Thyroid gland (tissue), 4 donors: Measurements from ENCODE around the gene OR7G1. TPM values are rescaled to one million over a fixed set of nuclear protein-coding genes. Genes with fewer than 3 reads are reported as not detected.
A peak's percentile ranks its signal among the peaks of the same experiment; 100 is the strongest.

ENCODE experiments used
- DNase-seq, 2 donors: peaks; one replicate each; pipeline ENCODE4 v3.0.0-alpha.2; 2019
- H3K27ac ChIP-seq, 3 donors: fragments of 200-600 bp; sonication (generic); 1 replicate in 2 of 3; 2 replicates in 1 of 3; pipeline ENCODE4 v1.5.1; 2016 to 2019; ENCODE audit warnings: mild to moderate bottlenecking in 1 of 3, moderate library complexity in 1 of 3
- H3K27me3 ChIP-seq: fragments of 200-600 bp; sonication (generic); one replicate; pipeline ENCODE4 v1.5.1; 2019
- H3K36me3 ChIP-seq, 2 donors: fragments of 200-600 bp; sonication (generic); one replicate each; pipeline ENCODE4 v1.5.1; 2016 to 2019
- H3K4me1 ChIP-seq, 2 donors: fragments of 200-600 bp; sonication (generic); one replicate each; pipeline ENCODE4 v1.5.1; 2017 to 2019
- H3K4me3 ChIP-seq, 3 donors: fragments of 200-600 bp; sonication (generic); replicated peaks in 1 of 3; 1 replicate in 2 of 3; 2 replicates in 1 of 3; pipeline ENCODE4 v1.5.1; 2016; ENCODE audit warnings: mild to moderate bottlenecking in 1 of 3
- H3K9me3 ChIP-seq: fragments of 200-600 bp; sonication (generic); one replicate; pipeline ENCODE4 v1.5.1; 2017
- CTCF ChIP-seq, 6 experiments: fragments of 200-600 bp in 3 of 6; fragments of 450-650 bp in 3 of 6; sonication (generic) in 3 of 6; IDR thresholded peaks; one replicate each; pipeline ENCODE4 v1.5.1; 2016 to 2019; ENCODE audit warnings: antibody characterized with exemption in 6 of 6, mild to moderate bottlenecking in 2 of 6, inconsistent platforms in 1 of 6, moderate library complexity in 1 of 6
- POLR2A ChIP-seq, 2 donors: fragments of 450-650 bp; IDR thresholded peaks; one replicate each; pipeline ENCODE4 v1.6.1; 2017; ENCODE audit warnings: antibody characterized with exemption in 2 of 2, mild to moderate bottlenecking in 2 of 2, moderate library complexity in 1 of 2
- WGBS, 2 donors: methylation state at CpG; one replicate each; pipeline ENCODE4 v1.1.5; 2017; 5-methylcytosine and 5-hydroxymethylcytosine counted together
- intact Hi-C: fragments of 100-400 bp; cut with DNase I; formaldehyde crosslinking; loops from one replicate; pipeline ENCODE4 v1.15.1; 2023
- total RNA-seq, 4 donors: library from RNA; depleted of rRNA; stranded (reverse); fragments of >200 nt; gene quantifications; one replicate each; pipeline ENCODE4 v1.2.3, GENCODE V29; 2016

The OR7G1 gene
- total RNA-seq, 4 donors from 2014 or later: not detected

DNA sequence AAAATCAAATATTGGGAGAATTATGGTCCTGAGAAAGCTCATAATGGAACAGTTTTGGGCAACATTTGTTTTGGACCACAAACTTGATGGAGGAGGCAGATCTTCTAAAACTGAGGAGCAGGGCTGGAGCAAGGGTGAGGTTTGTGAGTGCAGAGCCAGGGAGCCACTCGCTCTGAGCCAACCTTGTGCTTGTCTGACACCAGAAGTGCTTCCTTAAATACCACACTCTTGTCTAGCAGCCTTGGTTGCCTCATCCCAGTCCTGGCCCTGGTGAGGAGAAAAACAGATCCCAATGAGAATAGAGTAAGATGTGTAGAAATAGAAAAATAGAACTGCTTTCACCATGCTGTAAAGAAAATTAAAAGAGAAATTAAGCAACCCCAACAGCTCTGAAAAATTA lies 31.3 kb upstream of the OR7G1 start:
- no peaks in the 10 kb centered on the region for H3K36me3 ChIP-seq
- intact Hi-C loops: no loop called here
- H3K4me3 ChIP-seq: no peak overlapping the region
- no peak overlapping the region for H3K27ac ChIP-seq
- no peak for DNase-seq
- H3K4me1 ChIP-seq: peaks cover under 1 to 3% of the 10 kb centered on the region in 2 donors
- no peaks in the 10 kb centered on the region for H3K9me3 ChIP-seq
- H3K27me3 ChIP-seq: no peaks in the 10 kb centered on the region
- TF ChIP-seq POLR2A (IDR thresholded peaks at IDR 0.05) (no peak), CTCF (IDR thresholded peaks at IDR 0.05) (no peak)
- 94 to 95% methylated on average over 1 of the region's 1 CpG for WGBS, 2 donors

- no peaks in the 10 kb centered on the region for H3K9me3 ChIP-seq
- intact Hi-C loops: no loop called here
- no peaks in the 10 kb centered on the region for H3K36me3 ChIP-seq
- H3K27ac ChIP-seq: no peak overlapping the region
- DNase-seq: no peak
- TF ChIP-seq CTCF (IDR thresholded peaks at IDR 0.05): no peak
- no peak for TF ChIP-seq POLR2A (IDR thresholded peaks at IDR 0.05)
- WGBS, 2 donors: 96 to 98% methylated on average over 5 of the region's 5 CpGs
- H3K4me1 ChIP-seq: peaks cover 6 to 10% of the 10 kb centered on the region in 2 donors
- H3K4me3 ChIP-seq: no peak overlapping the region
- no peaks in the 10 kb centered on the region for H3K27me3 ChIP-seq
Measured at GRCh38 chr19:9144920-9145319, 29.4 kb upstream of the OR7G1 start.

DNA sequence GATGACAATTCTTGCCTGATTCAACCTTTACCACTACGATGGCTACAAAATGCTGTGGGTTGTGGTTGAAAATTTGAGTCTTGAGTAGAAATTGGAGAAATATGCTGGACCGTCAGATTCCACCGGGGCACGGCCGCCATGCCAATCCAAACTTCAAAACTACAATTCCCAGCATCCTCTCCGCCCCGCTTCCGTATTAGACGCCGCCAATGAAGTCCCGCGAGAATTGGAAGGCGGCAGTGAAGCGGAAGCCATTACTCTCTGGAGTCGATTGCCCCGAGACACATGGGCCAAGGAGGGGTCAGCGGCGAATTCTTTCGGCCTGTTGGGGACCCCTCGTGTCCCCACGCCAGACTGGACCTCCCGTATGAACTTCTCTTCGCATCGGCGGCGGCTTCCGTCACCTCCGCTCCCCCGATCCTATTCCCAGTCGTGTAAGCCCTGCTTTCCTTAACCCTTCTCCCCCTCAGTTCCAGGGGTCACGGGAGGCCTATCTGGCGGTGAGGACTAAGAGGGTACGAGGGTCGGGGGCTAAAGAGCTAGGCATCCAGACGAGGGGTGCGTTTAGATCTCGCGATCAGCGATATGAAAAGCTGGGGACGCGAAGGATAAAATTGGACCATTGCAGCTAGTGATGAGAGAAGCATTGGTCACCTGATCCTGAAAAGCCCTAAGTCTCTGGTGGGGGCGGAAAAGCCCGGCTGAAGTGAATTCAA lies 24.8 kb upstream of the OR7G1 start, which contains the start of gene ZNF317:
Gene ZNF317 (plus strand): TSS at position 239 of the 716 bp plus-strand sequence. CDS start 15,620 bp downstream, outside the sequence.
- intact Hi-C loops: no loop called here
- DNase-seq: peak; percentile 93 to 94
- TF ChIP-seq POLR2A (IDR thresholded peaks at IDR 0.05) (peak in 1 of 2 donors; percentile 72), CTCF (IDR thresholded peaks at IDR 0.05) (no peak)
- Histone ChIP-seq H3K4me1 (peaks cover 6 to 10% of the 10 kb centered on the region in 2 donors), H3K9me3 (no peaks in the 10 kb centered on the region), H3K27ac (peak within 1 kb of the TSS; percentile 67 to 85 (median 71)), H3K4me3 (peak within 1 kb of the TSS; percentile 66 to 94 (median 88)), H3K27me3 (no peaks in the 10 kb centered on the region), H3K36me3 (no peaks in the 10 kb centered on the region)
- WGBS, 2 donors: 1 to 2% methylated on average over 40 to 41 of the region's 43 CpGs

- Histone ChIP-seq H3K9me3 (no peaks in the 10 kb centered on the region), H3K36me3 (no peaks in the 10 kb centered on the region), H3K4me1 (peaks cover 6 to 10% of the 10 kb centered on the region in 2 donors), H3K27me3 (no peaks in the 10 kb centered on the region), H3K4me3 (peak overlapping the region; percentile 66 to 94 (median 88)), H3K27ac (peak overlapping the region in 2 of 3 donors; percentile 71 to 85)
- intact Hi-C loops: loop anchor here (10.0 kb wide), 1 partner anchor 665 kb away; no protein-coding TSS in a partner anchor
- no peak for DNase-seq
- 29 to 35% methylated on average over 8 of the region's 8 CpGs for WGBS, 2 donors
- TF ChIP-seq CTCF (IDR thresholded peaks at IDR 0.05): no peak
- no peak for TF ChIP-seq POLR2A (IDR thresholded peaks at IDR 0.05)
Measured at GRCh38 chr19:9139609-9140158, 24.1 kb upstream of the OR7G1 start.

GRCh38 chr19:9132422-9132821 lies 16.9 kb upstream of the OR7G1 start:
- TF ChIP-seq POLR2A (IDR thresholded peaks at IDR 0.05): no peak
- TF ChIP-seq CTCF (IDR thresholded peaks at IDR 0.05): no peak
- no peaks in the 10 kb centered on the region for H3K9me3 ChIP-seq
- no peaks in the 10 kb centered on the region for H3K4me1 ChIP-seq
- DNase-seq: no peak
- H3K27ac ChIP-seq: no peak overlapping the region
- H3K4me3 ChIP-seq: no peak overlapping the region
- H3K36me3 ChIP-seq: no peaks in the 10 kb centered on the region
- 62 to 67% methylated on average over 5 of the region's 5 CpGs for WGBS, 2 donors
- intact Hi-C loops: loop anchor here (10.0 kb wide), 1 partner anchor 672 kb away; no protein-coding TSS in a partner anchor
- H3K27me3 ChIP-seq: no peaks in the 10 kb centered on the region
